Subcutaneous adipose tissue (tissue), 4 donors: ENCODE data around the gene DTX1. TPM values are rescaled to one million over a fixed set of nuclear protein-coding genes. Genes with fewer than 3 reads are reported as not detected.

Experiments
- total RNA-seq, 4 donors: library from RNA; depleted of rRNA; stranded (reverse); fragments of >200 nt; gene quantifications; one replicate each; pipeline ENCODE4 v1.1.0, GENCODE V29; 2016
- TF ChIP-seq, protein P1 (sequence below): fragments of 450-650 bp; IDR thresholded peaks from one replicate; pipeline ENCODE4 v1.5.1; 2016; ENCODE audit warnings: low read depth, mild to moderate bottlenecking, control low read depth, antibody characterized with exemption, moderate library complexity

Gene DTX1
- total RNA-seq, 4 donors from 2014 or later = 20.2 to 137 (median 46.2) TPM

DNA sequence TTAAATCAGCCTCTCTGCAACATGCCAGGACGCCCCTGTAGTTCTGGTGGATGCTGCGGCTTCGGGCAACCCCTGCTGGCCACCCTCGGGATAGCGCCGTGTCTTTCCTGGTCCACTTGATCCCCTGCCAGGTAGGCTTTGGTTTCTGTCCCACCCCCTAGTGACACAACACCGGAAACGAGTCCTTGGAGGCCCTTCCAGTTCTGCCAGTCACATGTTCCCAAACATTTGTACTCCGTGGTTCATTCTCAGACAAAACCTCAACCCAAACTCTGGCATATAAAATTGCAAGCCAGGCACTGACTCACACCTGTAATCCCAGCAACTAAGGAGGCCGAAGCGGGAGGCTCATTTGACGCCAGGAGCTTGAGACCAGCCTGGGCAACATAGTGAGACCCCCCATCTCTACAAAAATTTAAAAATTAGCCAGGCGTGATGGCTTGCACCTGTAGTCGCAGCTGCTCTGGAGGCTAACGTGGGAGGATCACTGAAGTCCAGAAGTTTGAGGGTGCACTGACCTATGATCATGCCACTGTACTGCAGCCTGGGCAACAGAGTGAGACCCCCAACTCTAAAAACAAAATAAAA is 42.0 kb downstream of the DTX1 start:
- TF ChIP-seq, protein P1, sequence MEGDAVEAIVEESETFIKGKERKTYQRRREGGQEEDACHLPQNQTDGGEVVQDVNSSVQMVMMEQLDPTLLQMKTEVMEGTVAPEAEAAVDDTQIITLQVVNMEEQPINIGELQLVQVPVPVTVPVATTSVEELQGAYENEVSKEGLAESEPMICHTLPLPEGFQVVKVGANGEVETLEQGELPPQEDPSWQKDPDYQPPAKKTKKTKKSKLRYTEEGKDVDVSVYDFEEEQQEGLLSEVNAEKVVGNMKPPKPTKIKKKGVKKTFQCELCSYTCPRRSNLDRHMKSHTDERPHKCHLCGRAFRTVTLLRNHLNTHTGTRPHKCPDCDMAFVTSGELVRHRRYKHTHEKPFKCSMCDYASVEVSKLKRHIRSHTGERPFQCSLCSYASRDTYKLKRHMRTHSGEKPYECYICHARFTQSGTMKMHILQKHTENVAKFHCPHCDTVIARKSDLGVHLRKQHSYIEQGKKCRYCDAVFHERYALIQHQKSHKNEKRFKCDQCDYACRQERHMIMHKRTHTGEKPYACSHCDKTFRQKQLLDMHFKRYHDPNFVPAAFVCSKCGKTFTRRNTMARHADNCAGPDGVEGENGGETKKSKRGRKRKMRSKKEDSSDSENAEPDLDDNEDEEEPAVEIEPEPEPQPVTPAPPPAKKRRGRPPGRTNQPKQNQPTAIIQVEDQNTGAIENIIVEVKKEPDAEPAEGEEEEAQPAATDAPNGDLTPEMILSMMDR = no peak

DNA sequence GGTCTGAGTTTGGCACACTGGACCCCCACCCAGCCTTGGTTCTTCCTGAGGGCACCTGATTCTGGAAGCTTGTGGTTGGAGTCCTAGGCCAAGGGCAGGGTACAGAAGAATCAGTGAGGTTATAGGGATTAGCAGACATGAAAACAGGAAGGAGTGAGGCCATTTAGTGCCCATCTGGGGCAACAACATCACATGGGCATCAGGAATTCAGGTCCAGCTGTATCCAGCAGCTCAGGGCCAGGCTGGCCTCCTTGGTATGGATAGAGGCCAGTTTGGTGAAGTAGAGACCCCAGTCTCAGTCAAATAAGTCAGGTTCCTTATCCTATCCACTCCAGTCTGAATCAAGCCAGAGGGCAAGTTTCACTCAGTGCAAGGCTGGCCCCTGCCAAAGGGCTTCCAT is 42.8 kb downstream of the DTX1 start:
- TF ChIP-seq, protein P1 = no peak

DNA sequence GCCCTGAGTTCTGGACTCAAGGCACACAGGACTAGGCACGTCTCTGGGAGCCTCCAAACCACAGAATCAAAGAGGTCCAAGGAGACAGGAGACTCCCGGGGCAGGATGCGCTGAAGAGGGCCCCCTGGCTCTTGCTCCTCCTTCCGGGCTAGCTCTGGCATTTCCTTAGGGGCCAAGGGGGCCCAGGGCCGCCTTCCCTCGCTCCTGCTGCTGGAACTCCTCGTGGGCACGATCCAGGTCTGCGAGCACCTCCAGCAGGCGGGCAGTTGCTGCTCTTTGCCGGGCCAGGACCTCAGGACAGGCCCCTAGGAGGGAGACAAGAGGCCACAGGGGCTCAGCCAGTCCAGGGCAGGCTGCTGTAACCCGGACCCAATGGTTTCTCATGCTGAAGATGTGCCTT is 43.2 kb downstream of the DTX1 start:
- TF ChIP-seq, protein P1 = no peak

DNA sequence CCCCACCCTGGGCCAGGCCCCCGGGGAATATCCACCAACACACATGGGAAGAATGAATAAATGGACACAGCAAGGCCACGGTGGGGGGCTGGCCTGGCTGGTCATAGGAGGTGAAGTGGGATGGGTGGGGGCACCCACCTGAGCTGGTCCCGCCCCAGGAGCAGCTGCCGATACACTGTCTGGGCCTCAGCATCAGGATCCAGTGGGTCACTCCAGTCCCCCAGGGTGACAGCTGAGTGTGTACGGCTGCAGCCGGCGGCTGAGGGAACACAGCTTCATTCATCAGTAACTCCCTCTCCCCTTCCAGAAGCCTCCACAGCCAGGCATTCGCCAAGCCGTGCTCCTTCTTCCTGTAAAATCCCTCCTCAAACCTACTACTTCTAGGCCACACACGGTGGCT is 45.2 kb downstream of the DTX1 start:
- TF ChIP-seq, protein P1 = no peak

DNA sequence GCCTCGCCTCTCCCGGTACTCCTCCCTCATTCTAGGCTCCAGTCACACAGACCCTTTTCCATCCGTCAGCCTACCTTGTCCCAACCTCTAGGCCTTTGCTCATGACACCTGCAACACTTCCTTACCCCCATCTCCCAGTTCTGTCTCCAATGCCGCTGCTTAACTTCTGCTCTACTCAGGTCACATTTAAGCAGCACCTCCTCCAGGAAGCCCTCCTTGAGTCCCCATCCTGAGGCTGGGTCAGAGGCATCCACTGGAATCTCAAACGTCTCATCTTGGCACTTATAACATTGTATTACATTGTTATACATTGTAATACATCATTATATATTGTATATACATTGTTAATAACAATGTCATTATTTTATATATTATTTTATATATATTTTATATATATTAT is 46.3 kb downstream of the DTX1 start:
- TF ChIP-seq, protein P1 = no peak

DNA sequence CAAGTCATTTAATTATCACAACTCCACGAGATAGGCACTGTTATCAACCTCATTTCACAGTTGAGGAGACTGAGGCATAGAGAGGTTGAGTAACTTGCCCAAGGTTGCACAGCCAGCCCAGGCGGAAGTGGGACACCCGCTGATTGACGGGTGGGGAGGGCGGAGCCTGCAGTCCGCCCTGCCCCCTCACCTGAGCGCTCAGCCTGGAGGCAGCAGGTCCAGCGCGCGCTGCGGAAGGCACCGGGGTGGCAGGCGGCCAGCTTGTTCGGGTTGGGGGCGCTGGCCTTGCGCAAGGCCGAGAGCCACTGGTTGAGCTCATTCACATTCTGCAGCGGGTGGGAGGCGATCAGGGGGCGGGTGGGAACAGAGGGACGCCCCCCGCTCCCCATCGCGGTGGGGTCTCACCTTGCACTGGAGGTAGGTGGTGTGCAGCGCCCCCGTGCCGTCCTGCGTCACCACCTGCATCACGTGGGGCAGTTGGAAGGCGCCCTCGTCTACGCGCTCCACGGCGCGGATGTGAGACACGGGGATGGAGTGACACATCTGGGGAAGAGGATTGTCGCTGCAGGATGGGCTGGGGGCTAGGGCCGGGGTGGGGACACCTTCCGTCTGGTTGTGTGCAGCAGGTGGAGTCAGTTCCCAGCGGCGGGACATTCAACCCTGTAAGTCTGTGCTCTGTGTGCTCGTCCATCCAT is 47.4 kb downstream of the DTX1 start:
- TF ChIP-seq, protein P1 = no peak

DNA sequence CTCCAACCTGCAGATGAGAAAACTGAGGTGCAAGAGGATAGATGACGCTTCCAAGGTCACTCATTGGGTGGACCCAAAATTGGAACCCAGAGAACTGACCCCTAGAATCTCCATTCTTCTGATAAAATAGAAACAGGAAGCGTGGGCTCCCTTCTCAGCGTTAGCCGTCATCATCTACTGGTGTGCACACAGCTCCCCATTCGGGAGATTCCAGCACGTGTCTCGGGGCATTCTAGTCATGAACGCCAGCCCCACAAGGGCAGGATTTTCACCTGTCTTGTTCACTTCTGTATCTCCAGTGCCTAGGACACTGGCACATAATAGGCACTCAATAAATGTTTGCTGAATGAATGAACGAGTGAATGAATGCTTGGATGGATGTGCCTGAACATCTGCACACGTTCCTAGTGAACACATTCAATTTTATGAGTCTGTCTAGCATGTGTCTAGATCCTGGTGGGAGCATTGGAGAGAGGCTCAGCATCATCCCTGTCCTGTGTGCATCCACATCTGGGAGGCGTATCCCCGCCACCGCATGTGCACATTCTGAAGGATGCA is 48.5 kb downstream of the DTX1 start:
- TF ChIP-seq, protein P1 = no peak
